Fibroblast of lung (primary cell): ENCODE measurements around the gene SUMO1.

Experiments
- EZH2 ChIP-seq: IDR thresholded peaks from 2 replicates; pipeline ENCODE4 v1.5.1; 2012; ENCODE audit warnings: low read length, control low read depth, mild to moderate bottlenecking; ENCODE audit errors: missing control alignments
- TF ChIP-seq, protein P1 (sequence below), 2 donors: IDR thresholded peaks in 1 of 2; conservative IDR thresholded peaks in 1 of 2; 1 replicate in 1 of 2; 2 replicates in 1 of 2; pipeline ENCODE4 v1.5.1; 2011 to 2012; ENCODE audit warnings: low read length in 2 of 2, control low read depth in 1 of 2, inconsistent platforms in 1 of 2, low read depth in 1 of 2, mild to moderate bottlenecking in 1 of 2

- TF ChIP-seq, protein P1, sequence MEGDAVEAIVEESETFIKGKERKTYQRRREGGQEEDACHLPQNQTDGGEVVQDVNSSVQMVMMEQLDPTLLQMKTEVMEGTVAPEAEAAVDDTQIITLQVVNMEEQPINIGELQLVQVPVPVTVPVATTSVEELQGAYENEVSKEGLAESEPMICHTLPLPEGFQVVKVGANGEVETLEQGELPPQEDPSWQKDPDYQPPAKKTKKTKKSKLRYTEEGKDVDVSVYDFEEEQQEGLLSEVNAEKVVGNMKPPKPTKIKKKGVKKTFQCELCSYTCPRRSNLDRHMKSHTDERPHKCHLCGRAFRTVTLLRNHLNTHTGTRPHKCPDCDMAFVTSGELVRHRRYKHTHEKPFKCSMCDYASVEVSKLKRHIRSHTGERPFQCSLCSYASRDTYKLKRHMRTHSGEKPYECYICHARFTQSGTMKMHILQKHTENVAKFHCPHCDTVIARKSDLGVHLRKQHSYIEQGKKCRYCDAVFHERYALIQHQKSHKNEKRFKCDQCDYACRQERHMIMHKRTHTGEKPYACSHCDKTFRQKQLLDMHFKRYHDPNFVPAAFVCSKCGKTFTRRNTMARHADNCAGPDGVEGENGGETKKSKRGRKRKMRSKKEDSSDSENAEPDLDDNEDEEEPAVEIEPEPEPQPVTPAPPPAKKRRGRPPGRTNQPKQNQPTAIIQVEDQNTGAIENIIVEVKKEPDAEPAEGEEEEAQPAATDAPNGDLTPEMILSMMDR (conservative IDR thresholded peaks at IDR 0.05 in 1 of 2, IDR thresholded peaks at IDR 0.05 in 1 of 2; ENCODE audit: low read depth in 1 of 2, low read length in 2 of 2) = no peak
- TF ChIP-seq EZH2 = no peak
These were observed 74.0 kb downstream of the SUMO1 start for GRCh38 chr2:202164411-202164810.
